ENCODE data around the gene PARD3.

The PARD3 gene

DNA sequence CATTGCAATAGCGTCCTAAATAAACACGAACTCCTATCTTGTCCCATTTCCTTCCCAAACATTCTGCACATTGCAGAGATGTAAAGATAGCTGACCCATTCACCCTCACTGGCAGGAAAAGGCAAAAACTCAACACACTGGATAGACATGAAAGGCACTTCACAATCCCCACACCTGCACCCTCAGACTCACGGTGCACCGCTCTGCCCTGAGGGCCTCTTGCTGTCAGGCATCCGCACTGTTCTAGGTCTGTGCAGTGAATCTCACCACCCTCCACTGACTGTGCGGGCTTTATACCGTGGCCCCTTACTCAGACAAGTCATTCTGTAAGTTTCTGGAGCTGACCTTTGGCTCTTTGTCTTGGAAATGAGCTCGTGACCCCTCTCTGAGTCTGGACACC is 42.9 kb upstream of the PARD3 start:
- no peak for DNase-seq (ENCODE audit: extremely low read depth, insufficient read length)
- H3K36me3 ChIP-seq (ENCODE audit: control insufficient read depth, insufficient read depth, low read length): no peaks in the 10 kb centered on the region
- no peak overlapping the region for H3K4me3 ChIP-seq (replicated peaks; ENCODE audit: low read depth, low read length)
- TF ChIP-seq, protein P1, sequence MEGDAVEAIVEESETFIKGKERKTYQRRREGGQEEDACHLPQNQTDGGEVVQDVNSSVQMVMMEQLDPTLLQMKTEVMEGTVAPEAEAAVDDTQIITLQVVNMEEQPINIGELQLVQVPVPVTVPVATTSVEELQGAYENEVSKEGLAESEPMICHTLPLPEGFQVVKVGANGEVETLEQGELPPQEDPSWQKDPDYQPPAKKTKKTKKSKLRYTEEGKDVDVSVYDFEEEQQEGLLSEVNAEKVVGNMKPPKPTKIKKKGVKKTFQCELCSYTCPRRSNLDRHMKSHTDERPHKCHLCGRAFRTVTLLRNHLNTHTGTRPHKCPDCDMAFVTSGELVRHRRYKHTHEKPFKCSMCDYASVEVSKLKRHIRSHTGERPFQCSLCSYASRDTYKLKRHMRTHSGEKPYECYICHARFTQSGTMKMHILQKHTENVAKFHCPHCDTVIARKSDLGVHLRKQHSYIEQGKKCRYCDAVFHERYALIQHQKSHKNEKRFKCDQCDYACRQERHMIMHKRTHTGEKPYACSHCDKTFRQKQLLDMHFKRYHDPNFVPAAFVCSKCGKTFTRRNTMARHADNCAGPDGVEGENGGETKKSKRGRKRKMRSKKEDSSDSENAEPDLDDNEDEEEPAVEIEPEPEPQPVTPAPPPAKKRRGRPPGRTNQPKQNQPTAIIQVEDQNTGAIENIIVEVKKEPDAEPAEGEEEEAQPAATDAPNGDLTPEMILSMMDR (IDR thresholded peaks at IDR 0.05; ENCODE audit: insufficient read depth, low read length, poor library complexity, severe bottlenecking): no peak
- H3K27me3 ChIP-seq (replicated peaks; ENCODE audit: control insufficient read depth, insufficient read depth, low read length): no peaks in the 10 kb centered on the region

DNA sequence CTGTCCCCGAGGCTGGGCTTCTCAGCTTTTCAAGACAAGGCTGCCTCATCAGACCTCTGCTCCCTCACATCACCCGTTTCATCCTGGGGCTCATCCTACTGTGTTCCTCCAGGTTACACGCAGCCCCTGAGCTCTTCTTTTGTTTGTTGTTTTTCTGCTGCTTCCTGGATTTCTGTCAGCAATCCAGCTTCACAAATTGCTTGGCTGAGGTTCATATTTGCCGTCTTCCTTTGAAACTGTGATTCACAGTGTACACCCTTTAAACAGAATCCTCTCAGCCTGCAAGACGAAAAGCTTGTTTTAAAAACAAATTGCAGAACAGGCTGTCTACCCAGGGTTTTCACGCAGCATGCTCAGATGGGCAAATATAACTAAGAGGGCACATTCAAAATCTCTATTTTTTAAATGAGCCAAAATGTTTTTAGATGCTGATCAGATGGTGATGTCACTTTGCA is 39.1 kb upstream of the PARD3 start:
- TF ChIP-seq, protein P1 (IDR thresholded peaks at IDR 0.05; ENCODE audit: insufficient read depth, low read length, poor library complexity, severe bottlenecking): no peak
- Histone ChIP-seq H3K27me3 (replicated peaks; ENCODE audit: control insufficient read depth, insufficient read depth, low read length) (no peaks in the 10 kb centered on the region), H3K36me3 (ENCODE audit: control insufficient read depth, insufficient read depth, low read length) (no peaks in the 10 kb centered on the region), H3K4me3 (replicated peaks; ENCODE audit: low read depth, low read length) (no peak overlapping the region)
- no peak for DNase-seq (ENCODE audit: extremely low read depth, insufficient read length)

DNA sequence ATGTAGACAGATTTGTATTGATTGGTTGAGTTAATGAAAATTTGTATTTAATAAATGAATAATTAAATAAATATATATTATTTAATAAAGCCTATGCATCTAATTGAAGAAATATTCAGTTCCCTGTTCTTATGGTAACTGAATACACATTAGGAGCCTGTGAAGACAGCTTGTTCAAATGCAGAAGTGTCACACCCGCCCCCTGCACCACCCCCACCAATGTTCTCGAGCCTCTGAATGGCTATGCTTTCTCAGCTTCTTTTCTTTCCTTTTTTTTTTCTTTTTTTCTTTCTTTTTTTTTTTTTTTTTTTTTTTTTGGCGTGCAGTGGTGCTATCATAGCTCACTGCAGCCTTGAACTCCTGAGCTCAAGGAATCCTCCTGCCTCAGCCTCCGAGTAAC is 38.3 kb upstream of the PARD3 start:
- no peaks in the 10 kb centered on the region for H3K36me3 ChIP-seq (ENCODE audit: control insufficient read depth, insufficient read depth, low read length)
- H3K4me3 ChIP-seq (replicated peaks; ENCODE audit: low read depth, low read length): no peak overlapping the region
- TF ChIP-seq, protein P1 (IDR thresholded peaks at IDR 0.05; ENCODE audit: insufficient read depth, low read length, poor library complexity, severe bottlenecking): no peak
- no peaks in the 10 kb centered on the region for H3K27me3 ChIP-seq (replicated peaks; ENCODE audit: control insufficient read depth, insufficient read depth, low read length)
- DNase-seq (ENCODE audit: extremely low read depth, insufficient read length): no peak

DNA sequence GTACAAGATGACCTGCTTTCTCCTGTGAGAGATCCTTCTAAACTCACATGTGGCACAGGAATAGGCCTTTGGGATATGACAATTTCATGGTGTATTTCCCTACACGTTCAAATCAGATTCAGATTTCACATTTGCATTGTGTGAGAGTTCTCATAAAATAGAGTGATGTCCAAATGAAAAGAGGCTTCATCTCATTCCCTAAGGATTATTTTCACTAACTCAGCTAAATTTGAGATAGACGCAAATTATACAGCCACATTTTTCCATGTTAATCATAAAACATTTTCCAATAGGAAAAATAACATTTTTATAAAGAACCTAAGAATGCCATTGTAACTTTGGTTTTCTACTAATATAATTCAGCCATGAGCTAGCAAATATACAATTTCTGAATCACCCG is 35.5 kb upstream of the PARD3 start:
- Histone ChIP-seq H3K36me3 (ENCODE audit: control insufficient read depth, insufficient read depth, low read length) (no peaks in the 10 kb centered on the region), H3K27me3 (replicated peaks; ENCODE audit: control insufficient read depth, insufficient read depth, low read length) (no peaks in the 10 kb centered on the region), H3K4me3 (replicated peaks; ENCODE audit: low read depth, low read length) (no peak overlapping the region)
- DNase-seq (ENCODE audit: extremely low read depth, insufficient read length): no peak
- TF ChIP-seq, protein P1 (IDR thresholded peaks at IDR 0.05; ENCODE audit: insufficient read depth, low read length, poor library complexity, severe bottlenecking): no peak

DNA sequence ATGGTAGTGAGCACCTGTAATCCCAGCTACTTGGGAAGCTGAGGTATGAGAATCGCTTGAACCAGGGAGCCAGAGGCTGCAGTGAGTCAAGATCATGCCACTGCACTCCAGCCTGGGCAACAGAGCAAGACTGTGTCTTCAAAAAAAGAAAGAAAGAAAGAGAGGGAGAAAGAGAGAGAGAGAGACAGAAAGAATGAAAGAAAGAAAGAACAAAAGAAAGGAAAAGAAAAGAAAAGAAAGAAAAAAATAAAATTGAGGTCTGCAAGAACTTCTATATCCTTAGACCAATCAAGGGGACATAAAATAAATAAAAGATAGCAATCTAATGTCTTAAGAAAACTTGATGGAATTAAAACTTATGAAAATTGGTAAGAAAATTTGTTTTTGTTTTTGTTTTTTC is 34.9 kb upstream of the PARD3 start:
- DNase-seq (ENCODE audit: extremely low read depth, insufficient read length): no peak
- TF ChIP-seq, protein P1 (IDR thresholded peaks at IDR 0.05; ENCODE audit: insufficient read depth, low read length, poor library complexity, severe bottlenecking): no peak
- H3K27me3 ChIP-seq (replicated peaks; ENCODE audit: control insufficient read depth, insufficient read depth, low read length): no peaks in the 10 kb centered on the region

GRCh38 chr10:34845070-34845469 is 30.0 kb upstream of the PARD3 start:
- Histone ChIP-seq H3K36me3 (ENCODE audit: control insufficient read depth, insufficient read depth, low read length) (no peaks in the 10 kb centered on the region), H3K27me3 (replicated peaks; ENCODE audit: control insufficient read depth, insufficient read depth, low read length) (no peaks in the 10 kb centered on the region), H3K4me3 (replicated peaks; ENCODE audit: low read depth, low read length) (no peak overlapping the region)
- no peak for DNase-seq (ENCODE audit: extremely low read depth, insufficient read length)
- TF ChIP-seq, protein P1 (IDR thresholded peaks at IDR 0.05; ENCODE audit: insufficient read depth, low read length, poor library complexity, severe bottlenecking): no peak

More for the DNA sequence above, 34.9 kb upstream of the PARD3 start:
- H3K4me3 ChIP-seq (replicated peaks; ENCODE audit: low read depth, low read length): no peak overlapping the region
- no peaks in the 10 kb centered on the region for H3K36me3 ChIP-seq (ENCODE audit: control insufficient read depth, insufficient read depth, low read length)

All from GM06990 (cell line).